Ascending aorta (tissue), 2 donors: Measurements from ENCODE around the gene NQO1. TPM values are rescaled to one million over a fixed set of nuclear protein-coding genes. Genes with fewer than 3 reads are reported as not detected.

Experiments used
- DNase-seq, 2 donors: peaks; one replicate each; pipeline ENCODE4 v3.0.0-alpha.2; 2019; ENCODE audit warnings: low spot score in 2 of 2
- H3K27ac ChIP-seq, 2 donors: fragments of 200-600 bp; sonication (generic); one replicate each; pipeline ENCODE4 v1.5.1; 2016 to 2017; ENCODE audit warnings: mild to moderate bottlenecking in 1 of 2
- H3K27me3 ChIP-seq: fragments of 200-600 bp; sonication (generic); one replicate; pipeline ENCODE4 v1.5.1; 2017
- H3K36me3 ChIP-seq, 2 donors: fragments of 200-600 bp; sonication (generic); one replicate each; pipeline ENCODE4 v1.5.1; 2016
- H3K4me1 ChIP-seq, 2 donors: fragments of 200-600 bp; sonication (generic); one replicate each; pipeline ENCODE4 v1.5.1; 2016 to 2017; ENCODE audit warnings: mild to moderate bottlenecking in 1 of 2
- H3K4me3 ChIP-seq, 2 donors: fragments of 200-600 bp; sonication (generic); one replicate each; pipeline ENCODE4 v1.5.1; 2016 to 2017; ENCODE audit warnings: mild to moderate bottlenecking in 1 of 2
- H3K9me3 ChIP-seq, 2 donors: fragments of 200-600 bp; sonication (generic); one replicate each; pipeline ENCODE4 v1.5.1; 2016
- CTCF ChIP-seq, 3 experiments: fragments of 200-600 bp in 2 of 3; fragments of 450-650 bp in 1 of 3; sonication (generic) in 2 of 3; IDR thresholded peaks; one replicate each; pipeline ENCODE4 v1.5.1; 2016 to 2019; ENCODE audit warnings: antibody characterized with exemption in 3 of 3, mild to moderate bottlenecking in 1 of 3, moderate library complexity in 1 of 3
- intact Hi-C: fragments of 100-400 bp; cut with DNase I; formaldehyde crosslinking; loops from one replicate; pipeline ENCODE4 v1.15.1; 2023
- total RNA-seq: library from RNA; depleted of rRNA; stranded (reverse); fragments of >200 nt; gene quantifications from one replicate; pipeline ENCODE4 v1.1.0, GENCODE V29; 2016

The NQO1 gene
- total RNA-seq, 1 donor from 2014 or later, result 58.6 TPM

- TF ChIP-seq CTCF (IDR thresholded peaks at IDR 0.05), result no peak
- peaks cover 3 to 14% of the 10 kb centered on the region in 2 donors for H3K36me3 ChIP-seq
- no peak overlapping the region for H3K27ac ChIP-seq
- H3K4me3 ChIP-seq, result no peak overlapping the region
- no peaks in the 10 kb centered on the region for H3K27me3 ChIP-seq
- peaks cover 0 to 15% of the 10 kb centered on the region in 2 donors for H3K4me1 ChIP-seq
- no peaks in the 10 kb centered on the region for H3K9me3 ChIP-seq
- intact Hi-C loops, result no loop called here
- no peak for DNase-seq
Observed at GRCh38 chr16:69706975-69707340, 19.4 kb downstream of the NQO1 start.

- intact Hi-C loops, result no loop called here
- no peak for TF ChIP-seq CTCF (IDR thresholded peaks at IDR 0.05)
- no peaks in the 10 kb centered on the region for H3K9me3 ChIP-seq
- no peaks in the 10 kb centered on the region for H3K27me3 ChIP-seq
- no peak overlapping the region for H3K4me3 ChIP-seq
- H3K4me1 ChIP-seq, result peaks cover 0 to 11% of the 10 kb centered on the region in 2 donors
- no peak overlapping the region for H3K27ac ChIP-seq
- H3K36me3 ChIP-seq, result peaks cover 3 to 13% of the 10 kb centered on the region in 2 donors
- no peak for DNase-seq
Observed at GRCh38 chr16:69706256-69706974, 19.9 kb downstream of the NQO1 start.

DNA sequence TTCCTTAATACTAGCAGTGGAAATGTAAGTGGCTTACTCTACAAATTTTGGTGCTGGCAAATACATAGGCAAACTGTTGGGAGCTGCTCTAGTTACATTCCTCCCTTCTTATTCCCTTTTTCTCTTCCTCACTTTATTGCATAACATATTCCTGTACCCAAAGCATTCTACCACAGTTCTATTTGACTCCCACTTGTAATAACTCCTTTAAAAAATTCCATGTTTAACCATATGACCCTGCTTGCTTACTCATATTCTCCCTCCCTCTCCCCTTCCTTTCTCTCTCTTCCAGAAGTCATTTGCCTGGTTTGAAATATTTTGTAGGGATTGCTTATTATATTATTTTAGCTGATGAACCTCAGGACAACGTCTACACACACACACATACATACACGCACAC is 22.7 kb downstream of the NQO1 start:
- TF ChIP-seq CTCF (IDR thresholded peaks at IDR 0.05), result no peak
- no peaks in the 10 kb centered on the region for H3K27me3 ChIP-seq
- DNase-seq, result no peak
- intact Hi-C loops, result no loop called here
- H3K9me3 ChIP-seq, result no peaks in the 10 kb centered on the region
- H3K27ac ChIP-seq, result no peak overlapping the region
- no peak overlapping the region for H3K4me3 ChIP-seq
- H3K4me1 ChIP-seq, result no peaks in the 10 kb centered on the region
- peaks cover 0 to 4% of the 10 kb centered on the region in 2 donors for H3K36me3 ChIP-seq

DNA sequence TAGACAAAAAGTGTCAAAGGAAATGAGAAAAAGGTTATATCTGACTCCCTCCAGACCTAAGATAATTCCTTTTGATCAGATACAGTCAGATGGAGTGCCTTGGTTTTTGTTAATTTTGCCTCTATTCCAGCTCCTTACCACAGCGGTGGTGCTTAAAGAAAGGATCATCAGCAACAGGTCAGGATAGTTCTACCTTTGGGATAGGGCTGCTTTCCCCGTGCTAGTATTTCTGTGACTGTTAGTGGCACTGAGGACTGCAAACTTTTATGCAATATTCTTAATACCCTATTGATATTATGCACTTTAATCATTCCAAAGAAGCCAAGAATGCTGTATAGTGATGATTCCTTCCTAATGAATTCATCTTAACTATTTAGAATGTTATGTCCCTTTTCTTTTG is 24.5 kb downstream of the NQO1 start:
- Histone ChIP-seq H3K4me3 (no peak overlapping the region), H3K27me3 (no peaks in the 10 kb centered on the region), H3K9me3 (no peaks in the 10 kb centered on the region), H3K27ac (no peak overlapping the region), H3K4me1 (no peaks in the 10 kb centered on the region), H3K36me3 (peaks cover 5 to 12% of the 10 kb centered on the region in 2 donors)
- intact Hi-C loops, result no loop called here
- no peak for TF ChIP-seq CTCF (IDR thresholded peaks at IDR 0.05)
- no peak for DNase-seq

- no peak overlapping the region for H3K4me3 ChIP-seq
- TF ChIP-seq CTCF (IDR thresholded peaks at IDR 0.05), result no peak
- no peaks in the 10 kb centered on the region for H3K9me3 ChIP-seq
- no peak overlapping the region for H3K27ac ChIP-seq
- intact Hi-C loops, result no loop called here
- peaks cover 5 to 16% of the 10 kb centered on the region in 2 donors for H3K36me3 ChIP-seq
- no peak for DNase-seq
- H3K27me3 ChIP-seq, result no peaks in the 10 kb centered on the region
- H3K4me1 ChIP-seq, result no peaks in the 10 kb centered on the region
Observed at GRCh38 chr16:69701452-69701851, 24.9 kb downstream of the NQO1 start.
